CD8-positive, alpha-beta memory T cell (primary cell): Measurements from ENCODE around the gene SCN2B. TPM values are rescaled to one million over a fixed set of nuclear protein-coding genes. Genes with fewer than 3 reads are reported as not detected.

ENCODE experiments used
- CTCF ChIA-PET: fragments of 350-600 bp; sonication (Branson Sonifier 250); formaldehyde crosslinking; loops from one replicate; lab custom pipeline; 2021; ENCODE audit warnings: antibody characterized with exemption; lab: Charles Lee
- POLR2A ChIA-PET: fragments of 350-600 bp; sonication (Branson Sonifier 250); formaldehyde crosslinking; loops from one replicate; lab custom pipeline; 2021; ENCODE audit warnings: antibody characterized with exemption; lab: Charles Lee
- DNase-seq, 5 donors: peaks; one replicate each; pipeline versions ENCODE4 v3.0.0 to v3.0.0-alpha.2; 2020 to 2022; ENCODE audit warnings: mixed read lengths in 1 of 5
- H3K27ac ChIP-seq: one replicate; pipeline ENCODE4 v1.7.0; 2013; ENCODE audit warnings: low read depth, mild to moderate bottlenecking, low read length, moderate library complexity
- H3K27me3 ChIP-seq: 2 replicates; pipeline ENCODE4 v1.7.0; 2013; ENCODE audit warnings: low read length, mild to moderate bottlenecking; ENCODE audit not compliant: insufficient read depth, poor library complexity, severe bottlenecking
- H3K36me3 ChIP-seq: 2 replicates; pipeline ENCODE4 v1.7.0; 2013; ENCODE audit warnings: mild to moderate bottlenecking, low read length, moderate library complexity; ENCODE audit not compliant: insufficient read depth
- H3K4me1 ChIP-seq: 2 replicates; pipeline ENCODE4 v1.7.0; 2013; ENCODE audit warnings: mild to moderate bottlenecking, low read length, moderate library complexity; ENCODE audit not compliant: insufficient read depth
- H3K4me3 ChIP-seq: 2 replicates; pipeline ENCODE4 v1.7.0; 2013; ENCODE audit warnings: mild to moderate bottlenecking, low read length
- H3K9me3 ChIP-seq: 2 replicates; pipeline ENCODE4 v1.7.0; 2013; ENCODE audit warnings: mild to moderate bottlenecking, low read length
- H3K27ac Mint-ChIP-seq, 8 donors: one replicate each; pipeline ENCODE4 v1.8.0; 2020 to 2021; ENCODE audit warnings: mixed read lengths in 8 of 8, mild to moderate bottlenecking in 6 of 8, inconsistent platforms in 3 of 8, moderate library complexity in 3 of 8
- H3K27me3 Mint-ChIP-seq, 2 donors: one replicate each; pipeline ENCODE4 v1.8.0; 2020 to 2021; ENCODE audit warnings: mixed read lengths in 2 of 2, mild to moderate bottlenecking in 1 of 2, moderate library complexity in 1 of 2
- H3K36me3 Mint-ChIP-seq, 3 donors: one replicate each; pipeline ENCODE4 v1.8.0; 2020 to 2021; ENCODE audit warnings: mixed read lengths in 3 of 3, inconsistent platforms in 1 of 3, mild to moderate bottlenecking in 1 of 3
- H3K4me1 Mint-ChIP-seq, 3 donors: one replicate each; pipeline ENCODE4 v1.8.0; 2020 to 2021; ENCODE audit warnings: mixed read lengths in 3 of 3, inconsistent platforms in 1 of 3, mild to moderate bottlenecking in 1 of 3
- H3K4me3 Mint-ChIP-seq, 7 donors: one replicate each; pipeline ENCODE4 v1.8.0; 2020 to 2021; ENCODE audit warnings: mixed read lengths in 7 of 7, mild to moderate bottlenecking in 6 of 7, moderate library complexity in 4 of 7, inconsistent platforms in 2 of 7
- H3K9me3 Mint-ChIP-seq, 5 donors: one replicate each; pipeline ENCODE4 v1.8.0; 2020 to 2022; ENCODE audit warnings: mixed read lengths in 5 of 5, mild to moderate bottlenecking in 3 of 5, moderate library complexity in 2 of 5, inconsistent platforms in 1 of 5
- polyA plus RNA-seq: library from polyadenylated mRNA; unstranded; fragments of 300-500 nt; fragmentation: Illumina TruSeq; gene quantifications from one replicate; pipeline ENCODE4 v1.2.3, GENCODE V29; 2021
- total RNA-seq, 2 experiments: library from RNA; stranded (reverse); gene quantifications; one replicate each; pipeline ENCODE4 v1.2.3, GENCODE V29; 2021

Gene SCN2B
- total and polyA plus RNA-seq, 3 experiments from 2014 or later: not detected

- Mint-ChIP-seq H3K27ac (peak overlapping the region in 4 of 8 donors; percentile 8 to 65 (median 32)), H3K9me3 (peaks cover 0 to 3% (median 0%) of the 10 kb centered on the region in 5 donors), H3K4me1 (peaks cover 10 to 31% (median 30%) of the 10 kb centered on the region in 3 donors), H3K4me3 (no peak overlapping the region), H3K27me3 (peaks cover 9 to 15% of the 10 kb centered on the region in 2 donors), H3K36me3 (no peaks in the 10 kb centered on the region)
- no peaks in the 10 kb centered on the region for H3K36me3 ChIP-seq
- H3K27me3 ChIP-seq: no peaks in the 10 kb centered on the region
- H3K9me3 ChIP-seq: no peaks in the 10 kb centered on the region
- no peak overlapping the region for H3K27ac ChIP-seq
- H3K4me1 ChIP-seq: no peaks in the 10 kb centered on the region
- POLR2A ChIA-PET: no interaction called here
- peak in 1 of 5 donors; percentile 1 for DNase-seq
- H3K4me3 ChIP-seq: no peak overlapping the region
- CTCF ChIA-PET: interaction anchor here (1.6 kb wide), 1 partner anchor 9 kb away, joined by 4 read pairs; no protein-coding TSS in a partner anchor
These were observed 58.4 kb downstream of the SCN2B start for GRCh38 chr11:118117790-118118601.

DNA sequence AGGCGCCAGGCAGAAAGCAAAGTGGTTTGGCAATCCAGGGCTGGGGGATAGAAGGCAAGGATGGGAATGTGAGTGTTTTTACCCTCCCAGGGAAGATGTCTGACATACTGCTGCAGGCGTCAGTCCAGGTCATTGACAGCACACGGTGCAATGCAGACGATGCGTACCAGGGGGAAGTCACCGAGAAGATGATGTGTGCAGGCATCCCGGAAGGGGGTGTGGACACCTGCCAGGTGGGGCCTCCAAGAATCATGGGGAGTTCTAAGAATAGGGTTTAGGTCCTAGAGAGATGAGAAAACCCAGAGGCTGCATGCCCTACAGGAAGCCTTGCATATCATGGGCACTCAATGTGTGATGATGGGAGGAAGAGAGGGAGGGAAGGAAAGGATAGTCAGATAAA lies 61.4 kb downstream of the SCN2B start:
- Mint-ChIP-seq H3K36me3 (no peaks in the 10 kb centered on the region), H3K27me3 (peaks cover 17 to 19% of the 10 kb centered on the region in 2 donors), H3K27ac (no peak overlapping the region), H3K4me3 (peak overlapping the region in 1 of 7 donors; percentile 59), H3K9me3 (no peaks in the 10 kb centered on the region), H3K4me1 (peaks cover 10 to 31% (median 30%) of the 10 kb centered on the region in 3 donors)
- Histone ChIP-seq H3K27ac (no peak overlapping the region), H3K4me3 (no peak overlapping the region), H3K4me1 (no peaks in the 10 kb centered on the region), H3K9me3 (no peaks in the 10 kb centered on the region), H3K36me3 (no peaks in the 10 kb centered on the region), H3K27me3 (no peaks in the 10 kb centered on the region)
- POLR2A ChIA-PET: no interaction called here
- CTCF ChIA-PET: no interaction called here
- no peak for DNase-seq

DNA sequence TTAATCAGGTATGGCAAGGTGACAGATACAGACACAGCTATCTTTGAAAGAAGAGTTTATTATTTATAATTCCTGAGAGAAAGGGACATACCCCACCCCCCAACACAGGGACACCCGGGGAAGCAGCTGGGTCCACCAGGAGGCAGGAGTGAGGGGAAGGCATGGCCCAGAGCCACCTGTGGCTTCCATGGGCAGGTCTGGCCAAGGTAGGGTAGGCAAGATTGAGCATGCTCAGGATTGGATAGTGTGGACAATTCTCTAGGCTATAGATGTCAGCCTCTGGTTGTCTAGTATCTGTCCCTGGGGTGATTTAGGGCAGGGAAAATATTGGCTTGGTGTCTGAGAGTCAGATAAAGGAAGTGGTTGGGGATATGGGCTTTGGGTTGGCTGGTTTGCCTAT lies 62.2 kb downstream of the SCN2B start:
- Mint-ChIP-seq H3K27ac (peak overlapping the region in 1 of 8 donors; percentile 16), H3K36me3 (no peaks in the 10 kb centered on the region)

GRCh38 chr11:118112711-118113430 lies 63.6 kb downstream of the SCN2B start:
- Histone ChIP-seq H3K36me3 (no peaks in the 10 kb centered on the region), H3K27ac (no peak overlapping the region), H3K4me3 (no peak overlapping the region), H3K27me3 (no peaks in the 10 kb centered on the region), H3K9me3 (no peaks in the 10 kb centered on the region), H3K4me1 (no peaks in the 10 kb centered on the region)
- POLR2A ChIA-PET: interaction anchor here (0.6 kb wide), 1 partner anchor 111 kb away, joined by 4 read pairs; no protein-coding TSS in a partner anchor
- H3K4me1 Mint-ChIP-seq: peaks cover 8 to 25% (median 24%) of the 10 kb centered on the region in 3 donors
- no peak for DNase-seq
- H3K9me3 Mint-ChIP-seq: no peaks in the 10 kb centered on the region
- no peaks in the 10 kb centered on the region for H3K36me3 Mint-ChIP-seq
- H3K27ac Mint-ChIP-seq: peak overlapping the region in 1 of 8 donors; percentile 54
- CTCF ChIA-PET: interaction anchor here (1.8 kb wide), 1 partner anchor 59 kb away, joined by 5 read pairs; no protein-coding TSS in a partner anchor
- H3K27me3 Mint-ChIP-seq: peaks cover 17% of the 10 kb centered on the region in 2 donors
- H3K4me3 Mint-ChIP-seq: no peak overlapping the region

More for the DNA sequence above, 62.2 kb downstream of the SCN2B start:
- ChIA-PET CTCF (interaction anchor here (1.8 kb wide), 1 partner anchor 57 kb away, joined by 5 read pairs; no protein-coding TSS in a partner anchor), POLR2A (no interaction called here)
- Histone ChIP-seq H3K9me3 (no peaks in the 10 kb centered on the region), H3K4me3 (no peak overlapping the region), H3K27me3 (no peaks in the 10 kb centered on the region), H3K36me3 (no peaks in the 10 kb centered on the region), H3K4me1 (no peaks in the 10 kb centered on the region), H3K27ac (no peak overlapping the region)
- DNase-seq: no peak
- Mint-ChIP-seq H3K4me3 (no peak overlapping the region), H3K27me3 (peaks cover 17 to 19% of the 10 kb centered on the region in 2 donors), H3K9me3 (no peaks in the 10 kb centered on the region), H3K4me1 (peaks cover 10 to 31% (median 30%) of the 10 kb centered on the region in 3 donors)

Other genes starting within 250 kb of the SCN2B start
- 1 to 10 TPM; 1.4 to 1.5 TPM for gene TMPRSS13, start 247.2 kb downstream of the SCN2B start, total RNA-seq
- gene TMPRSS13, start 247.2 kb downstream of the SCN2B start, polyA plus RNA-seq: 1.5 TPM
- 100 to 1,000 TPM; 120 to 122 TPM for gene IL10RA, start 190.2 kb downstream of the SCN2B start, total RNA-seq
- 659 TPM for gene IL10RA, start 190.2 kb downstream of the SCN2B start, polyA plus RNA-seq
- gene TMPRSS4, start 99.6 kb downstream of the SCN2B start, total RNA-seq: not detected
- gene TMPRSS4, start 99.6 kb downstream of the SCN2B start, polyA plus RNA-seq: not detected
- gene SMIM35, start 89.7 kb downstream of the SCN2B start, total RNA-seq: under 1 TPM; 0.40 to 0.63 TPM
- gene SMIM35, start 89.7 kb downstream of the SCN2B start, polyA plus RNA-seq: 2.4 TPM
- under 1 TPM; 0.26 to 0.33 TPM for gene SCN4B, start 23.8 kb downstream of the SCN2B start, total RNA-seq
- not detected for gene SCN4B, start 23.8 kb downstream of the SCN2B start, polyA plus RNA-seq
- gene JAML, start 48.4 kb upstream of the SCN2B start, total RNA-seq: 100 to 1,000 TPM; 363 to 387 TPM
- gene JAML, start 48.4 kb upstream of the SCN2B start, polyA plus RNA-seq: 210 TPM
- gene MPZL3, start 75.7 kb upstream of the SCN2B start, total RNA-seq: 100 to 1,000 TPM; 113 to 119 TPM
- gene MPZL3, start 75.7 kb upstream of the SCN2B start, polyA plus RNA-seq: 10.6 TPM
- gene MPZL2, start 87.7 kb upstream of the SCN2B start, total RNA-seq: 1 to 10 TPM; 4.5 to 5.5 TPM
- 0.36 TPM for gene MPZL2, start 87.7 kb upstream of the SCN2B start, polyA plus RNA-seq
- 100 to 1,000 TPM; 534 to 541 TPM for gene CD3E, start 128.1 kb upstream of the SCN2B start, total RNA-seq
- gene CD3E, start 128.1 kb upstream of the SCN2B start, polyA plus RNA-seq: 1,158 TPM
- gene CD3D, start 166.1 kb upstream of the SCN2B start, total RNA-seq: 100 to 1,000 TPM; 426 to 438 TPM
- gene CD3D, start 166.1 kb upstream of the SCN2B start, polyA plus RNA-seq: 1,253 TPM
- 100 to 1,000 TPM; 167 to 170 TPM for gene CD3G, start 167.7 kb upstream of the SCN2B start, total RNA-seq
- gene CD3G, start 167.7 kb upstream of the SCN2B start, polyA plus RNA-seq: 414 TPM
- gene UBE4A, start 183.0 kb upstream of the SCN2B start, total RNA-seq: 10 to 100 TPM; 55.9 to 56.8 TPM
- gene UBE4A, start 183.0 kb upstream of the SCN2B start, polyA plus RNA-seq: 27.8 TPM
- 100 to 1,000 TPM; 277 to 280 TPM for gene ATP5MG, start 225.0 kb upstream of the SCN2B start, total RNA-seq
- gene ATP5MG, start 225.0 kb upstream of the SCN2B start, polyA plus RNA-seq: 632 TPM